Upper lobe of right lung (tissue), 1 donor: ENCODE measurements around the gene REEP3. TPM values are rescaled to one million over a fixed set of nuclear protein-coding genes. Genes with fewer than 3 reads are reported as not detected.
A peak's percentile ranks its signal among the peaks of the same experiment; 100 is the strongest.

Experiments
- ATAC-seq: fragments of 200-7000 bp; cut with Tn5 transposase; one replicate; pipeline ENCODE4 v1.9.1; 2020; ENCODE audit warnings: mild to moderate bottlenecking, moderate library complexity
- DNase-seq: peaks from one replicate; pipeline ENCODE4 v3.0.0-alpha.2; 2020
- H3K27ac ChIP-seq: fragments of 200-600 bp; one replicate; pipeline ENCODE4 v1.8.0; 2022
- H3K27me3 ChIP-seq: fragments of 200-600 bp; one replicate; pipeline ENCODE4 v1.8.0; 2022; ENCODE audit warnings: mild to moderate bottlenecking
- H3K36me3 ChIP-seq: fragments of 200-600 bp; one replicate; pipeline ENCODE4 v1.8.0; 2022
- H3K4me1 ChIP-seq: fragments of 200-600 bp; one replicate; pipeline ENCODE4 v1.8.0; 2022
- H3K4me3 ChIP-seq: fragments of 200-600 bp; one replicate; pipeline ENCODE4 v1.8.0; 2022; ENCODE audit warnings: mild to moderate bottlenecking
- H3K9me3 ChIP-seq: fragments of 200-600 bp; one replicate; pipeline ENCODE4 v1.8.0; 2022
- CTCF ChIP-seq: fragments of 200-600 bp; IDR thresholded peaks from one replicate; pipeline ENCODE4 v1.8.0; 2022; ENCODE audit warnings: antibody characterized with exemption
- intact Hi-C: fragments of 100-400 bp; cut with DNase I; formaldehyde crosslinking; loops from one replicate; pipeline ENCODE4 v1.11.0; 2022
- total RNA-seq: library from RNA; stranded (reverse); fragmentation: NEBNext Ultra II Directional; extraction: Animal tissue kit (Norgen Biotek cat#: 25700); gene quantifications from one replicate; pipeline ENCODE4 v1.2.1, GENCODE V29; 2021
- donor health status: DM: no; HTN: yes; CAD: no; lungs with severe emphysema.

The REEP3 gene
- total RNA-seq, 1 donor from 2014 or later, result 57.1 TPM

- H3K9me3 ChIP-seq, result no peaks in the 10 kb centered on the region
- no peak for ATAC-seq
- intact Hi-C loops, result no loop called here
- no peak overlapping the region for H3K27ac ChIP-seq
- no peaks in the 10 kb centered on the region for H3K27me3 ChIP-seq
- peaks cover 14% of the 10 kb centered on the region for H3K4me1 ChIP-seq
- no peak overlapping the region for H3K4me3 ChIP-seq
- no peaks in the 10 kb centered on the region for H3K36me3 ChIP-seq
- DNase-seq, result no peak
- TF ChIP-seq CTCF, result no peak
Measured at GRCh38 chr10:63584725-63585035, 63.5 kb downstream of the REEP3 start.

GRCh38 chr10:63585041-63585440, 63.8 kb downstream of the REEP3 start:
- ATAC-seq (no peak), DNase-seq (no peak)
- Histone ChIP-seq H3K27ac (no peak overlapping the region), H3K27me3 (no peaks in the 10 kb centered on the region), H3K9me3 (no peaks in the 10 kb centered on the region), H3K4me1 (peaks cover 14% of the 10 kb centered on the region), H3K4me3 (no peak overlapping the region), H3K36me3 (no peaks in the 10 kb centered on the region)
- TF ChIP-seq CTCF, result no peak
- intact Hi-C loops, result no loop called here

GRCh38 chr10:63586043-63586442, 64.8 kb downstream of the REEP3 start:
- Histone ChIP-seq H3K4me1 (peaks cover 14% of the 10 kb centered on the region), H3K27ac (no peak overlapping the region), H3K4me3 (no peak overlapping the region), H3K36me3 (no peaks in the 10 kb centered on the region), H3K9me3 (no peaks in the 10 kb centered on the region), H3K27me3 (no peaks in the 10 kb centered on the region)
- intact Hi-C loops, result no loop called here
- TF ChIP-seq CTCF, result no peak
- no peak for ATAC-seq
- DNase-seq, result no peak

- Histone ChIP-seq H3K4me1 (peaks cover 14% of the 10 kb centered on the region), H3K9me3 (no peaks in the 10 kb centered on the region), H3K27me3 (no peaks in the 10 kb centered on the region), H3K4me3 (no peak overlapping the region), H3K36me3 (no peaks in the 10 kb centered on the region), H3K27ac (no peak overlapping the region)
- no peak for ATAC-seq
- TF ChIP-seq CTCF, result no peak
- DNase-seq, result no peak
- intact Hi-C loops, result no loop called here
Measured at GRCh38 chr10:63587191-63587590, 66.0 kb downstream of the REEP3 start.

GRCh38 chr10:63588436-63589167, 67.4 kb downstream of the REEP3 start:
- Histone ChIP-seq H3K9me3 (no peaks in the 10 kb centered on the region), H3K27me3 (no peaks in the 10 kb centered on the region), H3K4me1 (peaks cover 14% of the 10 kb centered on the region), H3K36me3 (no peaks in the 10 kb centered on the region), H3K27ac (no peak overlapping the region), H3K4me3 (no peak overlapping the region)
- peak; percentile 93 for ATAC-seq
- intact Hi-C loops, result no loop called here
- DNase-seq, result no peak
- no peak for TF ChIP-seq CTCF
